SK-N-MC (cell line): ENCODE data around the gene PDZD2.

Source experiments
- EZH2 ChIP-seq: fragments of 200-600 bp; sonication (generic); IDR thresholded peaks from one replicate; pipeline ENCODE4 v1.6.1; 2017; ENCODE audit warnings: antibody characterized with exemption
- FOXP2 ChIP-seq: optimal IDR thresholded peaks from 2 replicates; pipeline ENCODE3; 2011; ENCODE audit warnings: mild to moderate bottlenecking, moderate library complexity; ENCODE audit not compliant: insufficient read depth; ENCODE audit errors: extremely low read length, control extremely low read depth
- POLR2AphosphoS5 ChIP-seq: IDR thresholded peaks from 2 replicates; pipeline ENCODE4 v1.6.1; 2012; ENCODE audit warnings: mild to moderate bottlenecking, low read depth, low read length, borderline replicate concordance

DNA sequence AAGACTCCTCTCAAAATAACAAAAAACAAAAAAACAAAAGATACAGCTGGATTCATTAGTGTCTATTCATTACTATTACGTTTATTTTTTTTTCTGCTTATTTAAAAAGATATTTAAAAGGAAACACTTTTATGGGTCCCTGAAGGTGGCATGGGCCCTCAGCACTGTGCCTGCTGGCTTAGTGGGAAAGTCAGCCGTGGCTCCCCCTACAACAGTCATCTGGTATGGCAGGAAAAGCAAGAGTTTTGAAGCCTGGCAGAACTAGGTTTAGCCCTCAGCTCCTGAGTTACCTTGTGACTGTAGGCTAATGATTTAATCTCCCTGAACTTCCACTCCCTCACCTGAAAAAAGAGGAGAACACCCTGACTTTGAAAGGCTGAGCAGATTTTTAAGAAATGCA lies 399.6 kb downstream of the PDZD2 start:
- TF ChIP-seq POLR2AphosphoS5 = no peak
- no peak for TF ChIP-seq EZH2
- TF ChIP-seq FOXP2 = no peak
